ENCODE results near the gene XYLT2. TPM values are rescaled to one million over a fixed set of nuclear protein-coding genes. Genes with fewer than 3 reads are reported as not detected.

XYLT2 gene
- polyA plus RNA-seq, 3 donors: 4.4 to 10.2 (median 4.4) TPM

DNA sequence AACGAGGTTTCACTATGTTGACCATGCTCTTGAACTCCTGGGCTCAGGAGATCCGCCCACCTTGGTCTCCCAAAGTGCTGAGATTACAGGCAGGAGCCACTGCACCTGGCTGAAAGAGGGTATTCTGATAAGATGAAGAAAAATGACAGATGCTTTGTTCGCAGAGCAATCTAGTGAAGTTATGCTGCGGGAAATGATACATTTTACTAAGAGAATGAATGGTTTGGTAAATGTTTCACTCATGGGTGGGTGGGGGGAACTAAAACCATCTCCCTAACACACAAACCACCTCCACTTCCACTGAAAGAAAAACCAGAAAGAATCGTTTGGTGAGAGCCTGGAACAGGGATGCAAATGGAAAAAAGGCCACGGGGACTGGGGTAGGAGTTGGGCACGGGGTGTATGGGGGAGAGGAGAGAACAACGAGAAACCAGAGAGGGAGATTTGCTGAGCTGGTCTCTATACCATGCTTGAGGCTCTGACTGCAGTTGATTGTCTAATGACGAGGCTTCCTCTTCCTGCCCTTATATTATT, 19.0 kb upstream of the XYLT2 start:
- Histone ChIP-seq H3K27me3 (ENCODE audit: control insufficient read depth in 2 of 2, insufficient read depth in 2 of 2, low read length in 2 of 2) (no peaks in the 10 kb centered on the region), H3K36me3 (replicated peaks in 1 of 2; ENCODE audit: control insufficient read depth in 1 of 2, insufficient read depth in 2 of 2, low read length in 2 of 2) (no peaks in the 10 kb centered on the region), H4K20me1 (ENCODE audit: insufficient read depth, low read length) (no peaks in the 10 kb centered on the region), H3K9ac (ENCODE audit: insufficient read depth, low read length, poor library complexity, severe bottlenecking) (no peak overlapping the region), H3K27ac (ENCODE audit: low read depth in 1 of 2, low read length in 2 of 2) (no peak overlapping the region), H3K4me3 (replicated peaks in 1 of 3; ENCODE audit: low read depth in 2 of 3, low read length in 3 of 3) (no peak overlapping the region), H3K4me2 (replicated peaks; ENCODE audit: extremely low read depth, low read length, poor library complexity, severe bottlenecking) (no peak overlapping the region), H3K79me2 (ENCODE audit: insufficient read depth, low read length) (no peaks in the 10 kb centered on the region), H3K4me1 (ENCODE audit: control insufficient read depth in 1 of 2, insufficient read depth in 2 of 2, low read length in 2 of 2) (no peaks in the 10 kb centered on the region), H3K9me3 (replicated peaks in 1 of 2; ENCODE audit: control insufficient read depth in 1 of 2, insufficient read depth in 1 of 2, low read length in 2 of 2) (no peaks in the 10 kb centered on the region), H2AFZ (ENCODE audit: insufficient read depth, low read depth, low read length, poor library complexity, severe bottlenecking) (no peak overlapping the region)
- Mint-ChIP-seq H3K27ac (no peak overlapping the region), H3K9me3 (no peaks in the 10 kb centered on the region), H3K36me3 (no peaks in the 10 kb centered on the region), H3K27me3 (ENCODE audit: low read depth in 3 of 3) (peaks cover 0 to 3% (median 2%) of the 10 kb centered on the region in 3 donors), H3K4me3 (no peak overlapping the region), H3K4me1 (peaks cover 6% of the 10 kb centered on the region)
- TF ChIP-seq, protein P1, sequence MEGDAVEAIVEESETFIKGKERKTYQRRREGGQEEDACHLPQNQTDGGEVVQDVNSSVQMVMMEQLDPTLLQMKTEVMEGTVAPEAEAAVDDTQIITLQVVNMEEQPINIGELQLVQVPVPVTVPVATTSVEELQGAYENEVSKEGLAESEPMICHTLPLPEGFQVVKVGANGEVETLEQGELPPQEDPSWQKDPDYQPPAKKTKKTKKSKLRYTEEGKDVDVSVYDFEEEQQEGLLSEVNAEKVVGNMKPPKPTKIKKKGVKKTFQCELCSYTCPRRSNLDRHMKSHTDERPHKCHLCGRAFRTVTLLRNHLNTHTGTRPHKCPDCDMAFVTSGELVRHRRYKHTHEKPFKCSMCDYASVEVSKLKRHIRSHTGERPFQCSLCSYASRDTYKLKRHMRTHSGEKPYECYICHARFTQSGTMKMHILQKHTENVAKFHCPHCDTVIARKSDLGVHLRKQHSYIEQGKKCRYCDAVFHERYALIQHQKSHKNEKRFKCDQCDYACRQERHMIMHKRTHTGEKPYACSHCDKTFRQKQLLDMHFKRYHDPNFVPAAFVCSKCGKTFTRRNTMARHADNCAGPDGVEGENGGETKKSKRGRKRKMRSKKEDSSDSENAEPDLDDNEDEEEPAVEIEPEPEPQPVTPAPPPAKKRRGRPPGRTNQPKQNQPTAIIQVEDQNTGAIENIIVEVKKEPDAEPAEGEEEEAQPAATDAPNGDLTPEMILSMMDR (IDR thresholded peaks at IDR 0.05): no peak
- WGBS (ENCODE audit: insufficient coverage): 100% methylated on average over 2 of the region's 9 CpGs
- intact Hi-C loops (cut with micrococcal nuclease): no loop called here
- no peak for DNase-seq

DNA sequence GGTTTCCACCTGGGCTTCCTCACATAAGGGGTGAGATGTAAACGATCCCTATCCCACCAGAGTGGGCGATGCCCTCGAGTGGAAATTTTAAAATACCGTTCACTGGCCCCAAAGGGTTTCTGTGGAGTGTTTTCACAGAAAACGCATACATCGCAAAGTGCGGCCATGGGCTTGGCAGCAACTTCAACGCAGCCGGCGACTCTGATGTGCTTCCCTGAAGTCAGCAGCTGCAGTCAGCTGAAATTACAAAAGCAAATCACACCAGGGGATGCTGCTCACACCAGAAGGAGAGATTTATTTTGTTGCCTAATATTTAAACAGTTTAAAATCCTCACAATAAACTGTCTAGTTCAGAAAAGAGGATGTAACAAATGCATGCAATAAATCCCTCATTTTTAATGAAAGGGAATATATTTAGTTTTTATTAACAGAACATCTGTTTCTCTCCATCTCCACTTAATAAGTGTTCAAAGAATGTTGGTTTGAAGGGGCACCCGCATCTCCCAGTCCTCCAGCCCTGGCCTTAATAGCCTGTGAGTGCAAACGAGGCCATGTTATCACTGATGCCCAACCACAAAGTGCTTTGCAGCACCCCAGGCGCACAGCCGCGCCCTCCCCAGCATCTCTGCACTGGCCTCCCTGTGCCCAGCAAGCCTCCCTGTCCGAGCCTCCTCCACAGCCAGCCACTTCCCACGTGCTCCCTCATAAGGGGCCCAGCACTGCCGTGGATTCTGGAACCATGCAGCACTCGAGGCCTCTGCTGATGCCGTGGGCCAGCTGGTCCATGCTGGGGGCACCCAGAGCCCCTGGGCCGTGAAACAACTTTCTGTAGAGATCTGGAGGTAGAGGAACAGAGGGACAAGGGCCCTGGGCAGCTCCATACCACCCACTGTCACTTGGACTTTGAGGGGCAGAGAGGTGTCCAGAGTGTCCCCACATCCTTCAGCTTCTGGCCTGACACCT, 17.3 kb upstream of the XYLT2 start:
- peaks cover 2 to 5% (median 3%) of the 10 kb centered on the region in 3 donors for H3K27me3 Mint-ChIP-seq (ENCODE audit: low read depth in 3 of 3)
- 87% methylated on average over 17 of the region's 21 CpGs for WGBS (ENCODE audit: insufficient coverage)
- peaks cover 16% of the 10 kb centered on the region for H3K4me1 Mint-ChIP-seq
- intact Hi-C loops (cut with micrococcal nuclease): no loop called here
- H3K4me3 Mint-ChIP-seq: no peak overlapping the region
- no peak overlapping the region for H3K27ac Mint-ChIP-seq
- H4K20me1 ChIP-seq (ENCODE audit: insufficient read depth, low read length): no peaks in the 10 kb centered on the region
- TF ChIP-seq, protein P1 (IDR thresholded peaks at IDR 0.05): no peak
- no peaks in the 10 kb centered on the region for H3K36me3 ChIP-seq (replicated peaks in 1 of 2; ENCODE audit: control insufficient read depth in 1 of 2, insufficient read depth in 2 of 2, low read length in 2 of 2)
- H3K4me3 ChIP-seq (replicated peaks in 1 of 3; ENCODE audit: low read depth in 2 of 3, low read length in 3 of 3): no peak overlapping the region
- no peak overlapping the region for H3K4me2 ChIP-seq (replicated peaks; ENCODE audit: extremely low read depth, low read length, poor library complexity, severe bottlenecking)
- DNase-seq: no peak
- no peak overlapping the region for H3K9ac ChIP-seq (ENCODE audit: insufficient read depth, low read length, poor library complexity, severe bottlenecking)
- no peaks in the 10 kb centered on the region for H3K27me3 ChIP-seq (ENCODE audit: control insufficient read depth in 2 of 2, insufficient read depth in 2 of 2, low read length in 2 of 2)
- no peaks in the 10 kb centered on the region for H3K9me3 Mint-ChIP-seq
- H3K9me3 ChIP-seq (replicated peaks in 1 of 2; ENCODE audit: control insufficient read depth in 1 of 2, insufficient read depth in 1 of 2, low read length in 2 of 2): no peaks in the 10 kb centered on the region
- H3K27ac ChIP-seq (ENCODE audit: low read depth in 1 of 2, low read length in 2 of 2): no peak overlapping the region
- no peaks in the 10 kb centered on the region for H3K36me3 Mint-ChIP-seq
- H2AFZ ChIP-seq (ENCODE audit: insufficient read depth, low read depth, low read length, poor library complexity, severe bottlenecking): no peak overlapping the region
- H3K79me2 ChIP-seq (ENCODE audit: insufficient read depth, low read length): no peaks in the 10 kb centered on the region
- H3K4me1 ChIP-seq (ENCODE audit: control insufficient read depth in 1 of 2, insufficient read depth in 2 of 2, low read length in 2 of 2): peaks cover 6 to 9% of the 10 kb centered on the region in 2 donors
